ENCODE measurements around the gene IL18R1. TPM values are rescaled to one million over a fixed set of nuclear protein-coding genes. Genes with fewer than 3 reads are reported as not detected.

Gene IL18R1
- total RNA-seq, 2 experiments from 2014 or later = 22.4 to 23.4 TPM

Small RNA genes lying within 50 kb of the gene (microRNA-seq; reads per million reads assigned to microRNA genes)
- gene MIR4772 (ENCODE audit: borderline replicate concordance) = 13.0 reads per million, percentile 35 among the genes with 10 or more reads in this experiment

Other genes starting within 250 kb of the IL18R1 start
- 10 to 100 TPM; 20.8 to 21.8 TPM for gene IL1R1, start 213.1 kb upstream of the IL18R1 start, total RNA-seq
- 1 to 10 TPM; 1.5 to 1.7 TPM for gene IL1RL2, start 168.8 kb upstream of the IL18R1 start, total RNA-seq
- under 1 TPM; 0.26 to 0.27 TPM for gene IL1RL1, start 44.2 kb upstream of the IL18R1 start, total RNA-seq
- 1 to 10 TPM; 6.8 to 7.4 TPM for gene IL18RAP, start 67.4 kb downstream of the IL18R1 start, total RNA-seq
- gene SLC9A4, start 117.4 kb downstream of the IL18R1 start, total RNA-seq = under 1 TPM in 1 of 2 experiments, not detected in 1; 0.11 TPM

All from activated CD4-positive, alpha-beta T cell treated with anti-CD3 and anti-CD28 coated beads for 36 hours (primary cell).